Heart right ventricle (tissue), 16 donors: ENCODE measurements around the gene PRKN. TPM values are rescaled to one million over a fixed set of nuclear protein-coding genes. Genes with fewer than 3 reads are reported as not detected.
"Not testable (repeated sequence)": the region's sequence is repeated elsewhere in the genome, so short reads cannot be mapped to it uniquely, and the experiment has no call there.

Source experiments
- ATAC-seq, 8 donors: fragments of 200-7000 bp; cut with Tn5 transposase; one replicate each; pipeline ENCODE4 v1.9.1; 2020; ENCODE audit warnings: mild to moderate bottlenecking in 8 of 8, moderate library complexity in 8 of 8, moderate number of reproducible peaks in 1 of 8
- DNase-seq, 2 donors: peaks; one replicate each; pipeline ENCODE4 v3.0.0-alpha.2; 2020
- H3K27ac ChIP-seq, 10 donors: fragments of 200-600 bp; sonication (generic) in 2 of 10; one replicate each; pipeline versions ENCODE4 v1.5.0 to v1.8.0; 2020 to 2022; ENCODE audit warnings: mild to moderate bottlenecking in 3 of 10
- H3K27me3 ChIP-seq, 7 donors: fragments of 200-600 bp; one replicate each; pipeline ENCODE4 v1.8.0; 2021 to 2022; ENCODE audit warnings: mild to moderate bottlenecking in 2 of 7
- H3K36me3 ChIP-seq, 9 donors: fragments of 200-600 bp; sonication (generic) in 1 of 9; one replicate each; pipeline versions ENCODE4 v1.5.0 to v1.8.0; 2020 to 2022; ENCODE audit warnings: mild to moderate bottlenecking in 2 of 9
- H3K4me1 ChIP-seq, 9 donors: fragments of 200-600 bp; sonication (generic) in 1 of 9; one replicate each; pipeline versions ENCODE4 v1.5.0 to v1.8.0; 2020 to 2022; ENCODE audit warnings: mild to moderate bottlenecking in 4 of 9
- H3K4me3 ChIP-seq, 10 donors: fragments of 200-600 bp; sonication (generic) in 2 of 10; one replicate each; pipeline versions ENCODE4 v1.5.0 to v1.8.0; 2020 to 2022; ENCODE audit warnings: mild to moderate bottlenecking in 7 of 10, moderate library complexity in 2 of 10
- H3K9me3 ChIP-seq, 11 donors: fragments of 200-600 bp in 10 of 11; sonication (generic) in 2 of 11; one replicate each; pipeline versions ENCODE4 v1.5.0 to v1.8.0; 2013 to 2022; ENCODE audit warnings: mild to moderate bottlenecking in 2 of 11, control low read depth in 1 of 11, moderate library complexity in 1 of 11
- WGBS, 2 donors: extraction: QIAGEN DNeasy Blood & Tissue Kit; methylation state at CpG; one replicate each; pipeline ENCODE4 v1.1.7; 2013; ENCODE audit warnings: inconsistent platforms in 1 of 2; 5-methylcytosine and 5-hydroxymethylcytosine counted together
- intact Hi-C, 10 donors: fragments of 100-400 bp; cut with DNase I; formaldehyde crosslinking; loops; one replicate each; pipeline versions ENCODE4 v1.11.1 to v1.14.2; 2022
- polyA plus RNA-seq, 2 donors: library from polyadenylated mRNA; stranded (reverse); fragments of 200-250 nt; gene quantifications; one replicate each; pipeline ENCODE4 v1.2.3, GENCODE V29; 2013
- total RNA-seq, 10 donors: library from RNA; stranded (reverse); fragmentation: NEBNext Ultra II Directional in 3 of 10; extraction: Animal tissue kit (Norgen Biotek cat#: 25700) in 3 of 10; gene quantifications; one replicate each; pipeline versions ENCODE4 v1.2.1 to v1.2.4, GENCODE V29; 2021 to 2023
- TF ChIP-seq, protein P1 (sequence below), 9 donors: fragments of 200-600 bp; sonication (generic) in 2 of 9; IDR thresholded peaks; one replicate each; pipeline versions ENCODE4 v1.5.0 to v1.8.0; 2021 to 2022; ENCODE audit warnings: antibody characterized with exemption in 9 of 9, mild to moderate bottlenecking in 5 of 9, moderate library complexity in 1 of 9
- donor health status: Arrhythmogenic right ventricular cardiomyopathy.
- donor health status: ischemic (EF 13 %, LVEDD 7.1; RV severe dilation, severe dysfunction).
- donor health status: healthy with polysubstance abuse.
- donor health status: DM: no; HTN: yes; CAD: no.
- donor health status: DM: no; HTN: no; CAD: no.
- donor health status: ischemic (EF 25% LVEDD 6.9; RV normal size, moderate dysfunction).
- donor health status: ischemic (EF 25% LVEDD 5.7; RV mildly dilated, moderate dysfunction).
- donor health status: healthy.
- donor health status: DM: yes; HTN: yes; CAD: no.
- donor health status: Ischemic cardiomyopathy.
- donor health status: ischemic (EF 35%, LVEDD 5.7; RV mildly dilated, moderate dysfunction).
- donor health status: nonischemic (EF 11% LVEDD 7.7; RV severe dilation, severe dysfunction).
- donor health status: DM: yes; HTN: yes; CAD: no.
- donor health status: PGD.
- donor health status: ischemic (EF 29% LVEDD 5.4; RV normal size, mild dysfunction).
- donor health status: nonischemic (EF 23%, LVEDD 6.1; RV moderate dilation, normal function).

The PRKN gene
- total and polyA plus RNA-seq, 12 donors = 2.3 to 27.7 (median 26.3) TPM

DNA sequence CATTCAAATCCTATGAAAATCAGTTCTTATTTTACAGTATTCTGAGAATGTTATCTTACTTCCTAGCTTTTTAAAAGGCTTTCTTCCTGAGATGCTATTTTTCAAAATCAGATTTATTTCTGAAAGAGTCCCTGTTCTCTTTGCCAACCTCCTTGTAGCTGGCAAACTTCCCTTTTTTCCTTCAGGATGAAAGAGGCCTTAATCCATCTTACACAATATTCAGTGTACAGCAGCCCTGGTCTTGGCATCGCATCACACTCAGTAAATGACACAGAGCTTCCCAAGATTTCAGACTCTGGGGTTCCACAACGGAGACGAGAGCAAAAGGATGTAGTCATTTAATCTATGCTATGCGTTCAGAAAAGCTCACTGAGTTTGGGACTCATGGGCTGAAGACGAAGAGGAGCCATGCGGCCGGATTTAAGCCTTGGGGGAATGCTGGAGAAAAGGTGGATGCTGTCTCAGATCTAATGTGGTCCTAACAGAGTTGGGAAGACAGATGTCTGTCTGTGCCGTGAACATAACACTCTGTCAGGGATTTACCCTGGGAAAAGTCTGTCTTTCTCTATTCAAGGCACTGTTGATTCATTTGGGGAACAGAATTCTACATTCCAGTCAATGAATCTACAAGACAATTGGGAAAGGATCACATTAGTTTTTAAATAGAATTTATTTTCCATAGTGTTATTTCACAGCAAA is 837.3 kb downstream of the PRKN start:
- DNase-seq (no peak), ATAC-seq (no peak)
- Histone ChIP-seq H3K9me3 (no peaks in the 10 kb centered on the region), H3K4me1 (peaks cover 0 to 5% (median 0%) of the 10 kb centered on the region in 9 donors), H3K36me3 (no peaks in the 10 kb centered on the region), H3K4me3 (peak overlapping the region in 2 of 10 donors; percentile 29 to 33), H3K27ac (no peak overlapping the region), H3K27me3 (no peaks in the 10 kb centered on the region)
- 69% methylated on average over 8 of the region's 8 CpGs for WGBS, 2 donors
- TF ChIP-seq, protein P1, sequence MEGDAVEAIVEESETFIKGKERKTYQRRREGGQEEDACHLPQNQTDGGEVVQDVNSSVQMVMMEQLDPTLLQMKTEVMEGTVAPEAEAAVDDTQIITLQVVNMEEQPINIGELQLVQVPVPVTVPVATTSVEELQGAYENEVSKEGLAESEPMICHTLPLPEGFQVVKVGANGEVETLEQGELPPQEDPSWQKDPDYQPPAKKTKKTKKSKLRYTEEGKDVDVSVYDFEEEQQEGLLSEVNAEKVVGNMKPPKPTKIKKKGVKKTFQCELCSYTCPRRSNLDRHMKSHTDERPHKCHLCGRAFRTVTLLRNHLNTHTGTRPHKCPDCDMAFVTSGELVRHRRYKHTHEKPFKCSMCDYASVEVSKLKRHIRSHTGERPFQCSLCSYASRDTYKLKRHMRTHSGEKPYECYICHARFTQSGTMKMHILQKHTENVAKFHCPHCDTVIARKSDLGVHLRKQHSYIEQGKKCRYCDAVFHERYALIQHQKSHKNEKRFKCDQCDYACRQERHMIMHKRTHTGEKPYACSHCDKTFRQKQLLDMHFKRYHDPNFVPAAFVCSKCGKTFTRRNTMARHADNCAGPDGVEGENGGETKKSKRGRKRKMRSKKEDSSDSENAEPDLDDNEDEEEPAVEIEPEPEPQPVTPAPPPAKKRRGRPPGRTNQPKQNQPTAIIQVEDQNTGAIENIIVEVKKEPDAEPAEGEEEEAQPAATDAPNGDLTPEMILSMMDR (IDR thresholded peaks at IDR 0.05) = no peak
- intact Hi-C loops = loop anchor here in 1 of 10 donors (10.0 kb wide), 1 partner anchor 115 kb away; no protein-coding TSS in a partner anchor

DNA sequence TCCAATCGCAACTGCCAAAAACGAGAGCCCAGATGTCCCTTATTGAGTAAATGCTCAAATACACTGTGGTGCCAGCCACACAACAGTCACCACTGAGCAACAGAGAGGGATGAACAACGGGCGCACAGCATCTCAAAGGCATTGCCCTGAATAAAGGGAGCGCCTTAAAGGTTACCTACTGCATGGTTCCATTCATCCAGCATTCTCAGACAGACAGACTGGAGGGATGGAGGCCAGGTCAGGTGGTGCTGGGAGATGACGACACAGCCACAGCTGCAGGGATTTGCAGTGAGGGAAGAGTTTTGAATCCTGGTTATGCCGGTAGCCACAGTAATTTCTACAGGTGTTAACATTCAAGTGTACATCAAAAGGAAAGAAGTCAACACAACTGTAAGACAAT is 838.2 kb downstream of the PRKN start:
- intact Hi-C loops = no loop called here
- DNase-seq = no peak

DNA sequence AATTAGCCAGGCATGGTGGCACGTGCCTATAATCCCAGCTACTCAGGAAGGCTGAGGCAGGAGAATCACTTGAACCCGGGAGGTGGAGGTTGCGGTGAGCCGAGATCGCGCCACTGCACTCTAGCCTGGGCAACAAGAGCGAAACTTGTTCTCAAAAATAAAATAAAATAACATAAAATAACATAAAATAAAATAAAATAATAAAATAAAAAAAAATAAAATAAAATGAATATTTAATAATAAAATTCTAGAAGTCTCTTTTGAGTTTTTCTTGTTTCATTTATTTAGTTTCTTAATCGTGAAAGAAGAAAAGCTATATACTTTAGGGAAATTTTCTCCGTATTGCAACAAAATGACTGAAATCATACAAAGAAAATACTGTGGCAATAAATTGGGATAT is 841.0 kb downstream of the PRKN start:
- intact Hi-C loops, H3K27ac ChIP-seq, DNase-seq, H3K4me1 ChIP-seq, H3K9me3 ChIP-seq, H3K27me3 ChIP-seq, ATAC-seq, H3K4me3 ChIP-seq, H3K36me3 ChIP-seq: not testable (repeated sequence)
- WGBS, 2 donors = 97 to 98% methylated on average over 9 of the region's 9 CpGs

More for the DNA sequence above, 838.2 kb downstream of the PRKN start:
- TF ChIP-seq, protein P1 (IDR thresholded peaks at IDR 0.05) = no peak
- Histone ChIP-seq H3K27me3 (no peaks in the 10 kb centered on the region), H3K36me3 (no peaks in the 10 kb centered on the region), H3K27ac (no peak overlapping the region), H3K4me1 (peaks cover 0 to 5% (median 0%) of the 10 kb centered on the region in 9 donors), H3K4me3 (no peak overlapping the region), H3K9me3 (no peaks in the 10 kb centered on the region)
- ATAC-seq = no peak
- WGBS, 2 donors = 81 to 95% methylated on average over 7 of the region's 7 CpGs

DNA sequence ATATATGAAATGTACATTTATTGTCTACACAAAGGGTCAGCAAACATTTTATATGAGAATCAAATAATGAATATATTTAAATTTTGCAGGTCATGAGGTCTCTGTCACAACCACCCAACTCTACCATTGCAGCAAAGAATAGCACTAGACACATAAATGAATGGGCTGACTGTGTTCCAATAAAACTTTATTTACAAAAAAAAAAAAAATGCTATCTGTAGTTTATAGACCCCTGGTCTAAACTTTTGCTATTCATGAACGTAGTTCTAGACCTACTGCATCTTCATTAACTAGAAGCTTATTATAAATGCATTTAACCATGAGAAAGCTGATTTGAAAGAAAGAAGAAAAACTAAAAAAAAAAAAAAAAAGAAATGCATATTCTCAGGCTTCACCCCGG is 842.8 kb downstream of the PRKN start:
- Histone ChIP-seq H3K27ac (no peak overlapping the region), H3K4me3 (no peak overlapping the region), H3K27me3 (no peaks in the 10 kb centered on the region), H3K4me1 (no peaks in the 10 kb centered on the region), H3K36me3 (no peaks in the 10 kb centered on the region), H3K9me3 (no peaks in the 10 kb centered on the region)
- no peak for DNase-seq
- ATAC-seq = no peak
- TF ChIP-seq, protein P1 (IDR thresholded peaks at IDR 0.05) = no peak
- 50 to 94% methylated on average over 2 of the region's 2 CpGs for WGBS, 2 donors
- intact Hi-C loops = no loop called here

DNA sequence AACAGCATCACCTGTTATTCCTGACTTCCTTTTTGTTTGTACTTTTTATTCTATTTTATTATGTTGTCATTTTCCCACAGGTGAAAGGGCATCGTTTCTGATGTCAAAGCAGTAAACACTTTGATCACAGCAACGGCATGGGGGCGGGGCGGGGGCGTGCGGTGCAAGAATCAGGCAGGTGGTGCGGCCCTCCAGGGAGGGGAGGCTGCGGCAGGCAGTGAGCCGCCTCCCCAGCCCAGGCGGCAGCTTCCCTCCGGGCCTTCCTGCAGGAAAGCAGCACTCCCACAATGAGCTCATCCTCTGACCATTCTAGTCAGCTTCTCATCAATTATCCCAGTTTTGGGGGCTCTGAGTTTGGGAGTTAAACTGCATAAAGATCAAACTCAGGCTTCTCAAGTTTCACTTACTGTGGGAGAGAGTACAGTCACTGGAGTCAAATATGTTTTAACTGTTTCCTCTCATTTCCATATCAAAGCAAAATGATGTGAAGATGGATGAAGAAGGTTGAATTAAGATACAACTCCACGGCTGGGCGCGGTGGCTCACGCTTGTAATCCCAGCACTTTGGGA is 845.3 kb downstream of the PRKN start:
- intact Hi-C loops = no loop called here
- Histone ChIP-seq H3K27me3 (no peaks in the 10 kb centered on the region), H3K9me3 (peaks cover 0 to 4% (median 0%) of the 10 kb centered on the region in 11 donors), H3K4me3 (no peak overlapping the region), H3K27ac (no peak overlapping the region), H3K4me1 (no peaks in the 10 kb centered on the region), H3K36me3 (no peaks in the 10 kb centered on the region)
- DNase-seq = no peak
- TF ChIP-seq, protein P1 (IDR thresholded peaks at IDR 0.05) = no peak
- ATAC-seq = no peak
- 72 to 81% methylated on average over 15 of the region's 15 CpGs for WGBS, 2 donors
